Left forelimb (tissue), 1 donor: ENCODE results near the gene OAS2.
"Not testable (repeated sequence)": the region's sequence is repeated elsewhere in the genome, so short reads cannot be mapped to it uniquely, and the experiment has no call there.

Source experiments
- DNase-seq: peaks from one replicate; pipeline ENCODE4 v3.0.0-alpha.2; 2018; ENCODE audit warnings: low spot score

OAS2 gene

DNA sequence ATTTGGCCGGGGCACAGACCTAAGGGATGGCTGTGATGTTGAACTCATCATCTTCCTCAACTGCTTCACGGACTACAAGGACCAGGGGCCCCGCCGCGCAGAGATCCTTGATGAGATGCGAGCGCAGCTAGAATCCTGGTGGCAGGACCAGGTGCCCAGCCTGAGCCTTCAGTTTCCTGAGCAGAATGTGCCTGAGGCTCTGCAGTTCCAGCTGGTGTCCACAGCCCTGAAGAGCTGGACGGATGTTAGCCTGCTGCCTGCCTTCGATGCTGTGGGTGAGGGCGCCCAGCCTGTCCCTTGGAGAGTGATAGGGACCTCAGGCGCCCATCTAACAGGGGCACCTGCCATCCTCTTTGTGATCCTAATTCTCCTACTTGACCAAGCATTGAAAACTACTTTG lies 27.6 kb upstream of the OAS2 start:
- no peak for DNase-seq

GRCh38 chr12:112957125-112957524 lies 21.2 kb upstream of the OAS2 start:
- DNase-seq, result not testable (repeated sequence)

GRCh38 chr12:112961074-112961473 lies 17.2 kb upstream of the OAS2 start:
- DNase-seq, result no peak

- DNase-seq, result no peak
These were observed 16.8 kb upstream of the OAS2 start for GRCh38 chr12:112961536-112961935.

DNA sequence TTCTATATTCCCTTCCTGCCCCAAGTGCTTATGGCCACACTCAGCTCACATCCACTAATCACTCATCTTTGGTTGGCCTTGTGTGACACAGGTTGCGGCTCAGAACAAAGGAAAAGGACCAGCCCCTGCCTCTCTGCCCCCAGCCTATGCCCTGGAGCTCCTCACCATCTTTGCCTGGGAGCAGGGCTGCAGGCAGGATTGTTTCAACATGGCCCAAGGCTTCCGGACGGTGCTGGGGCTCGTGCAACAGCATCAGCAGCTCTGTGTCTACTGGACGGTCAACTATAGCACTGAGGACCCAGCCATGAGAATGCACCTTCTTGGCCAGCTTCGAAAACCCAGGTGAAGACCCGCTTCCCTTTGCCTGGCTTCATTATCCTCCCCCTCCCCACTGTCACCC lies 15.8 kb upstream of the OAS2 start:
- no peak for DNase-seq

- DNase-seq, result no peak
These were observed 15.0 kb upstream of the OAS2 start for GRCh38 chr12:112963227-112963861.

GRCh38 chr12:112964067-112964670 lies 14.2 kb upstream of the OAS2 start:
- DNase-seq, result no peak

DNA sequence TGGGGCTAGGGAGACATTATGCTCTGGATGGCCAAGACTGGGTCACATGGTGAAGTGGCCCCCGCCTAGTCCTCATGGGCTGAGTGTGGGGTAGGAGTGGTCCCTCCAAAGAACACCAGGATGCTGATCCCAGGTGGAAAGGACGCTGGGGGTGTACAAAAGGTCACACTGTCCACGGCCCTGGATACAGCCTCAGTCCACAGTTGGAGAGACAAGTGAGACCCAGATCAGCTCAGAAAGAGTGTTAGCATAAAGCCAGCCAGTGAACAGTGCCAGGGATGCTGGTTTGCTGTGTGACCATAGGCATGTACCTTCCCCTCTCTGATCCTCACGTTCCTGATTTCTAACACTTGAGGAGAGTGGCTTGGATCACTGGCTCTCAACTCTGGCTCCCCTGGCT lies 13.4 kb upstream of the OAS2 start:
- DNase-seq, result no peak

DNA sequence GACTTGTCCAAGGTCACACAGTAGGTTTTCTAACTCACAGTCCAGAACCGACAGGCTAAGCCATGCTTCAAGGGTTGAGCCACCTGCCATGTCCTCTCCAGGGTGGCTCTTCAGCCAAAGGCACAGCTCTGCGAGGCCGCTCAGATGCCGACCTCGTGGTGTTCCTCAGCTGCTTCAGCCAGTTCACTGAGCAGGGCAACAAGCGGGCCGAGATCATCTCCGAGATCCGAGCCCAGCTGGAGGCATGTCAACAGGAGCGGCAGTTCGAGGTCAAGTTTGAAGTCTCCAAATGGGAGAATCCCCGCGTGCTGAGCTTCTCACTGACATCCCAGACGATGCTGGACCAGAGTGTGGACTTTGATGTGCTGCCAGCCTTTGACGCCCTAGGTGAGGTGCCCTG lies 12.7 kb upstream of the OAS2 start:
- no peak for DNase-seq

- no peak for DNase-seq
These were observed 11.0 kb upstream of the OAS2 start for GRCh38 chr12:112967306-112967705.

GRCh38 chr12:112967858-112968257 lies 10.5 kb upstream of the OAS2 start:
- no peak for DNase-seq

DNA sequence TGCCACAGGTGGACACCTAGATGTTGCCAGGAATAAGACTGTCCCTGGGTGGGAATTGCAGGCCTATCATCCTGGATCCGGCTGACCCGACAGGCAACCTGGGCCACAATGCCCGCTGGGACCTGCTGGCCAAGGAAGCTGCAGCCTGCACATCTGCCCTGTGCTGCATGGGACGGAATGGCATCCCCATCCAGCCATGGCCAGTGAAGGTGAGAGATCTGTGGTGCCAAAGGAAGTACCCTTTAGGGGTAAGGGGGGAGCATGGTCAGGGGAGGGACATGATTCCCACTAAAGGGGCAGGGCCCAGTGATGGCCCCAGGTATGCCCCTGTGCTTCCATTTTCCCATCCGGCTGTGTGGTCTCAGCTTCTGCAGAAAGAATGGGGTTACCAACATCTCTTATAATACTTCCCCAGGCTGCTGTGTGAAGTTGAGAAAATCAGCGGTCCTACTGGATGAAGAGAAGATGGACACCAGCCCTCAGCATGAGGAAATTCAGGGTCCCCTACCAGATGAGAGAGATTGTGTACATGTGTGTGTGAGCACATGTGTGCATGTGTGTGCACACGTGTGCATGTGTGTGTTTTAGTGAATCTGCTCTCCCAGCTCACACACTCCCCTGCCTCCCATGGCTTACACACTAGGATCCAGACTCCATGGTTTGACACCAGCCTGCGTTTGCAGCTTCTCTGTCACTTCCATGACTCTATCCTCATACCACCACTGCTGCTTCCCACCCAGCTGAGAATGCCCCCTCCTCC lies 8.6 kb upstream of the OAS2 start:
- no peak for DNase-seq

GRCh38 chr12:112970391-112970790 lies 7.9 kb upstream of the OAS2 start:
- no peak for DNase-seq

GRCh38 chr12:112971248-112971647 lies 7.1 kb upstream of the OAS2 start:
- DNase-seq, result no peak

DNA sequence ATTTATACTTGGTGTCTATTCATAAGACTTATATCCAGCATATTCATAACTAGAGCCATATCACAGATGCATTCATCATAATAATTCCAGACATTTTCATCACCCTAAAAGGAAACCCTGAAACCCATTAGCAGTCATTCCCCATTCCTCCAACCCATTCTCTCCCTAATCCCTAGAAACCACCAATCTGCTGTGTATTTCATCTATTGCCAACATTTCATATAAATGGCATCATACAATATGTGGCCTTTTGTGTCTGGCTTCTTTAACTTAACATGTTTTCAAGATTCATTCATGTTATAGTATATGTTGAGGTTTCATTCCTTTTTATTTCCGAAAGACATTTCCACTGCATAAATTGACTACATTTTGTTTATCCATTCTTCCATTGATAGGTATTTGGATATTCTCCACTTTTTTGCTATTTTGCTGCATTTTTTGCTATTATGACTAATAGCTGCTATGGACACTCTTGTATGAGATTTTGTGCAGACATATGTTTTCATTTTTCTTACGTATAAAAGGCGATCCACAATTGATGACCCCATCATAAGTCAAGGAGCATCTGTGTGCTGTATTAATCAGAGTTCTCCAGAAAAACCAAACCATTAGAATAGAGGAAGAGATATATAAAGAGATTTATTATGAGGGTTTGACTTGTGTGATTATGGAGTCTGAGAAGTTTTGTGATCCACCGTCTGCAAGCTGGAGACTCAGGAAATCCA lies 5.1 kb upstream of the OAS2 start:
- DNase-seq, result no peak

- no peak for DNase-seq
These were observed 4.5 kb upstream of the OAS2 start for GRCh38 chr12:112973818-112974231.

DNA sequence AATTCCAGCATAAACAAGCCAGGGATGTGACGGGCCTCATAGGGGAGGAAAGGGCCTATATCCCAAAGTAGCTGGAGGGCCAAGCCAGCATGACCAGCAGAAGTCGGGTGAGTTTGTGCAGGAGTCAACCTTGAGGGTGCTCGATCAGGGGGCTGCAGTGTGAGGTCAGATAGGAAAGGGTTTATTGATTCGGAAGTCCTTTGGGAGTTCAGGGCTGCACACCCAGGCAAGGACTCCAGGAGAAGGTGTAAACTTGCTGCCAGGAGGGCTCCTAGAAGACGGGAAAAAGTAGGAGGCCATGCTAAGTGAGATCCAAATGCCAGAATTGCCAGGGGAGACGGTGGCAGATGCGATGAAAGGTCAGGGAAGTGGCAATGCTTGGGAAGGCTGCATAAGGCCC lies 3.4 kb upstream of the OAS2 start:
- no peak for DNase-seq

- DNase-seq, result no peak
These were observed 1.2 kb upstream of the OAS2 start for GRCh38 chr12:112977139-112977538.

GRCh38 chr12:112977641-112978040 lies 678 bp upstream of the OAS2 start:
- DNase-seq, result no peak

- no peak for DNase-seq
These were observed 842 bp downstream of the OAS2 start for GRCh38 chr12:112979041-112979680.

DNA sequence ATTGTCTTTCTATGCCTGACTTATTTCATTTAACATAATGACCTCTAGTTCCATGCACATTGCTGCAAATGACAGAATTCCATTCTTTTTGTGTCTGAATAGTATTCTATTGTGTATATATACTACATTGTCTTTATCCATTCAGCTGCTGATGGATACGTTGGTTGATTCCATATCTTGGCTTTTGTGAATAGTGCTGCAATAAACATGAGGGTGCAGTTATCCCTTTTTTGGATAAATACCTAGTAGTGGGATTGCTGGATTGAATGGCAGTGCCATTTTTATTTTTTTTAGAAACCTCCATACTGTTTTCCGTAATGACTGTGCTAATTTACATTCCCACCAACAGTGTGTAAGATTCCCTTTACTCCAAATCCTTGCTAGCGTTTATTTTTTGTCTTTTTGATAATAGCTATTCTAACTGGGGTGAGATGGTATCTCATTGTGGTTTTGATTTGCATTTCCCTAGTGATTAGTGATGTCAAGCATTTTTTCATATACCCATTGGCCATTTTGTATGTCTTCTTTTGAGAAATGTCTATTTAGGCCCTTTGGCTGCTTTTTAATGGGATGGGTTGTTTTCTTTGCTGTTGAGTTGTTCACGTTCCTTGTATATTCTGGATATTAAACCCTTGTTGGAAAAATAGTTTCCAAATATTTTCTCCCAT lies 2.3 kb downstream of the OAS2 start:
- DNase-seq, result no peak
